H9 (cell line): ENCODE measurements around the gene C1orf21. TPM values are rescaled to one million over a fixed set of nuclear protein-coding genes. Genes with fewer than 3 reads are reported as not detected.
A peak's percentile ranks its signal among the peaks of the same experiment; 100 is the strongest.

Experiments
- DNase-seq: peaks from one replicate; pipeline ENCODE4 v3.0.0-alpha.2; 2017
- H2AFZ ChIP-seq: one replicate; pipeline ENCODE4 v1.6.1; 2013; ENCODE audit warnings: mild to moderate bottlenecking, low read length, control low read depth, moderate library complexity
- H2AK5ac ChIP-seq: 2 replicates; pipeline ENCODE4 v1.6.1; 2013; ENCODE audit warnings: low read length, control low read depth, mixed read lengths; ENCODE audit not compliant: insufficient read length
- H2BK120ac ChIP-seq: one replicate; pipeline ENCODE4 v1.6.1; 2013; ENCODE audit warnings: low read depth, mild to moderate bottlenecking, low read length, control low read depth, inconsistent platforms; ENCODE audit not compliant: poor library complexity, severe bottlenecking
- H2BK12ac ChIP-seq: 2 replicates; pipeline ENCODE4 v1.6.1; 2013; ENCODE audit warnings: low read length, control low read depth, mixed read lengths, low read depth; ENCODE audit not compliant: insufficient read length
- H2BK15ac ChIP-seq: 2 replicates; pipeline ENCODE4 v1.6.1; 2013; ENCODE audit warnings: low read depth, low read length, control low read depth
- H2BK20ac ChIP-seq: one replicate; pipeline ENCODE4 v1.6.1; 2013; ENCODE audit warnings: low read depth, mild to moderate bottlenecking, low read length, control low read depth, inconsistent platforms; ENCODE audit not compliant: poor library complexity, severe bottlenecking
- H2BK5ac ChIP-seq: 2 replicates; pipeline ENCODE4 v1.6.1; 2013; ENCODE audit warnings: low read length, control low read depth, mixed read lengths; ENCODE audit not compliant: insufficient read length
- H3K14ac ChIP-seq: 2 replicates; pipeline ENCODE4 v1.6.1; 2013; ENCODE audit warnings: low read length, control low read depth; ENCODE audit not compliant: insufficient read depth
- H3K18ac ChIP-seq: 2 replicates; pipeline ENCODE4 v1.6.1; 2013; ENCODE audit warnings: low read depth, mild to moderate bottlenecking, mixed read lengths, low read length, control low read depth; ENCODE audit not compliant: insufficient read length
- H3K23ac ChIP-seq: 2 replicates; pipeline ENCODE4 v1.6.1; 2013; ENCODE audit warnings: low read length, control low read depth, mixed read lengths, low read depth; ENCODE audit not compliant: insufficient read length
- H3K23me2 ChIP-seq: 2 replicates; pipeline ENCODE4 v1.6.1; 2013; ENCODE audit warnings: low read depth, mild to moderate bottlenecking, mixed read lengths, low read length, control low read depth; ENCODE audit not compliant: insufficient read length, poor library complexity, severe bottlenecking
- H3K27ac ChIP-seq: 2 replicates; pipeline ENCODE4 v1.5.1; 2013; ENCODE audit warnings: low read length, control low read depth, mixed read lengths, low read depth; ENCODE audit not compliant: insufficient read length
- H3K27me3 ChIP-seq: 2 replicates; pipeline ENCODE4 v1.6.1; 2013; ENCODE audit warnings: low read length, control low read depth, inconsistent platforms; ENCODE audit not compliant: insufficient read depth
- H3K4ac ChIP-seq: 2 replicates; pipeline ENCODE4 v1.6.1; 2013; ENCODE audit warnings: low read depth, mild to moderate bottlenecking, control low read depth, inconsistent platforms, low read length, moderate library complexity
- H3K4me1 ChIP-seq: 2 replicates; pipeline ENCODE4 v1.6.1; 2013; ENCODE audit warnings: low read length, control low read depth, inconsistent platforms; ENCODE audit not compliant: insufficient read depth
- H3K4me2 ChIP-seq: 2 replicates; pipeline ENCODE4 v1.6.1; 2013; ENCODE audit warnings: low read length, control low read depth, mixed read lengths; ENCODE audit not compliant: insufficient read length, insufficient read depth
- H3K56ac ChIP-seq: 2 replicates; pipeline ENCODE4 v1.6.1; 2013; ENCODE audit warnings: low read depth, mild to moderate bottlenecking, mixed read lengths, low read length, control low read depth; ENCODE audit not compliant: insufficient read length
- H3K79me1 ChIP-seq: 2 replicates; pipeline ENCODE4 v1.6.1; 2013; ENCODE audit warnings: low read depth, mild to moderate bottlenecking, moderate library complexity, low read length, control low read depth, inconsistent platforms; ENCODE audit not compliant: insufficient read depth, poor library complexity, severe bottlenecking
- H3K79me2 ChIP-seq: 2 replicates; pipeline ENCODE4 v1.6.1; 2013; ENCODE audit warnings: low read length, control low read depth, inconsistent platforms; ENCODE audit not compliant: insufficient read depth
- H3K9ac ChIP-seq: 2 replicates; pipeline ENCODE4 v1.6.1; 2013; ENCODE audit warnings: low read length, control low read depth, mixed read lengths; ENCODE audit not compliant: insufficient read length; ENCODE audit errors: extremely low read depth
- H3K9me3 ChIP-seq: one replicate; pipeline ENCODE4 v1.6.1; 2013; ENCODE audit warnings: low read depth, low read length, inconsistent platforms; ENCODE audit not compliant: control insufficient read depth
- H3T11ph ChIP-seq: one replicate; pipeline ENCODE4 v1.6.1; 2013; ENCODE audit warnings: mild to moderate bottlenecking, low read length, control low read depth, inconsistent platforms
- H4K20me1 ChIP-seq: one replicate; pipeline ENCODE4 v1.6.1; 2013; ENCODE audit not compliant: control insufficient read depth, insufficient read length, insufficient read depth
- H4K5ac ChIP-seq: 2 replicates; pipeline ENCODE4 v1.6.1; 2013; ENCODE audit warnings: low read depth, mild to moderate bottlenecking, mixed read lengths, low read length, control low read depth; ENCODE audit not compliant: insufficient read length
- H4K8ac ChIP-seq: replicated peaks from 2 replicates; pipeline ENCODE4 v1.6.1; 2013; ENCODE audit warnings: low read length, control low read depth, mixed read lengths, low read depth; ENCODE audit not compliant: insufficient read length
- H4K91ac ChIP-seq: 2 replicates; pipeline ENCODE4 v1.6.1; 2013; ENCODE audit warnings: low read depth, mild to moderate bottlenecking, moderate library complexity, mixed read lengths, low read length, control low read depth; ENCODE audit not compliant: insufficient read length
- H3K27ac Mint-ChIP-seq, 3 experiments: 2 replicates in 2 of 3; 3 replicates in 1 of 3; pipeline ENCODE4 v1.8.0; 2020 to 2021; ENCODE audit warnings: mixed read lengths in 3 of 3, mild to moderate bottlenecking in 1 of 3, moderate library complexity in 1 of 3
- H3K27me3 Mint-ChIP-seq: 2 replicates; pipeline ENCODE4 v1.8.0; 2021; ENCODE audit warnings: low read depth, mild to moderate bottlenecking, moderate library complexity, mixed read lengths
- H3K36me3 Mint-ChIP-seq, 3 experiments: 2 replicates in 2 of 3; 3 replicates in 1 of 3; pipeline ENCODE4 v1.8.0; 2020 to 2021; ENCODE audit warnings: low read depth in 3 of 3, mixed read lengths in 3 of 3; ENCODE audit not compliant: insufficient read depth in 1 of 3
- H3K4me1 Mint-ChIP-seq, 2 experiments: 2 replicates each; pipeline ENCODE4 v1.8.0; 2020; ENCODE audit warnings: mixed read lengths in 2 of 2
- H3K4me3 Mint-ChIP-seq, 2 experiments: 2 replicates in 1 of 2; 3 replicates in 1 of 2; pipeline ENCODE4 v1.8.0; 2020 to 2021; ENCODE audit warnings: mild to moderate bottlenecking in 2 of 2, mixed read lengths in 2 of 2, moderate library complexity in 1 of 2
- H3K9me3 Mint-ChIP-seq, 2 experiments: 2 replicates in 1 of 2; 3 replicates in 1 of 2; pipeline ENCODE4 v1.8.0; 2020; ENCODE audit warnings: mild to moderate bottlenecking in 2 of 2, mixed read lengths in 2 of 2, moderate library complexity in 1 of 2
- WGBS: extraction: QIAGEN DNeasy Blood & Tissue Kit; methylation state at CpG from one replicate; pipeline ENCODE4 v1.1.7; 2013; ENCODE audit warnings: missing lambda C conversion rate, low lambda C conversion rate, mixed read lengths; ENCODE audit not compliant: insufficient read length; ENCODE audit errors: extremely low coverage; 5-methylcytosine and 5-hydroxymethylcytosine counted together
- total RNA-seq: library from RNA; stranded (reverse); gene quantifications from 2 replicates; pipeline ENCODE4 v1.2.1, GENCODE V29; 2021
- TF ChIP-seq, protein P1 (sequence below): fragments of 200-600 bp; sonication (generic); conservative IDR thresholded peaks from 3 replicates; pipeline ENCODE4 v1.8.0; 2021; ENCODE audit warnings: antibody characterized with exemption, mild to moderate bottlenecking

The C1orf21 gene
- total RNA-seq, 1 experiment from 2014 or later: 36.0 TPM

DNA sequence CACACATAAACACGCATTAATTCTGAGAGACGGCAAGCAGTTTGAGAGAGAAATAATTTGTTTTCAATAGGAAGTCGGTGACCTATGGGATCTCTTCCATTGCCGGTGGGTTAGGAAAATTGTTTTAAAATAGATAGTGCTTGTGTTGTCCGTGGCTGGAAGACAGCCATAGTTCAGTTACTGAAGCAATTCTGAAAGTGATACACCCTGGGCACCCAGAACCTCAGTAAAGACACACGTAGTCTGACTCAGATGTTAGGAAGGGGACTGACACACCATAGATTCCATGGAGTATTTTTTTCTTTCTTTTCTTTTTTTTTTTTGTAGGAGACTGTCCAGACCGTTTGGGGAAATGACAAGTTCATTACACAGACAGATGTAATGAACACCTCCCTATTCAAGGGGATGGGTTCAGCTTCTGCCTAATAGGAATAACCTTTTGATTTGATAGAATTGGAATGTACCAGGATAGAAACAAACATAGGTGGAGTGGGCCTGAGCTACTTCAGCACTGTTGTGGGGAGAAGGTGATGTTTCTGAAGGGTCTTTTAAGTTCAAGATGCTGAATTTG lies 1.6 kb downstream of the C1orf21 start:
- Mint-ChIP-seq H3K9me3 (no peaks in the 10 kb centered on the region; a peak in 1 of 5 replicates), H3K27me3 (peaks cover 22% of the 10 kb centered on the region), H3K36me3 (peaks cover 0 to 9% (median 0%) of the 10 kb centered on the region in 3 experiments; a peak in 1 of 7 replicates), H3K4me3 (peak overlapping the region; percentile 81 to 91), H3K27ac (no peak overlapping the region), H3K4me1 (peaks cover 66 to 76% of the 10 kb centered on the region in 2 experiments)
- Histone ChIP-seq H4K20me1 (no peaks in the 10 kb centered on the region), H3K4me2 (peak overlapping the region; percentile 82), H2BK20ac (no peak overlapping the region), H2BK5ac (no peak overlapping the region), H3K79me1 (no peaks in the 10 kb centered on the region), H3K4me1 (peaks cover 13% of the 10 kb centered on the region; the same call in 1 of the 2 replicates), H3K27me3 (no peaks in the 10 kb centered on the region), H3K9ac (no peak overlapping the region), H3T11ph (no peak overlapping the region), H3K23ac (no peak overlapping the region), H3K14ac (no peak overlapping the region), H4K91ac (no peak overlapping the region), H3K56ac (no peak overlapping the region), H3K27ac (no peak overlapping the region), H2BK15ac (no peak overlapping the region), H2AK5ac (no peak overlapping the region), H3K79me2 (peaks cover 4% of the 10 kb centered on the region; the same call in 1 of the 2 replicates), H2AFZ (no peak overlapping the region), H3K4ac (no peak overlapping the region), H2BK120ac (no peak overlapping the region), H2BK12ac (no peak overlapping the region), H3K9me3 (no peaks in the 10 kb centered on the region), H4K5ac (no peak overlapping the region), H4K8ac (no peak overlapping the region), H3K23me2 (peaks cover 14% of the 10 kb centered on the region), H3K18ac (no peak overlapping the region)
- WGBS: no CpG with 5 or more reads among the region's 7 CpGs
- DNase-seq: no peak
- TF ChIP-seq, protein P1, sequence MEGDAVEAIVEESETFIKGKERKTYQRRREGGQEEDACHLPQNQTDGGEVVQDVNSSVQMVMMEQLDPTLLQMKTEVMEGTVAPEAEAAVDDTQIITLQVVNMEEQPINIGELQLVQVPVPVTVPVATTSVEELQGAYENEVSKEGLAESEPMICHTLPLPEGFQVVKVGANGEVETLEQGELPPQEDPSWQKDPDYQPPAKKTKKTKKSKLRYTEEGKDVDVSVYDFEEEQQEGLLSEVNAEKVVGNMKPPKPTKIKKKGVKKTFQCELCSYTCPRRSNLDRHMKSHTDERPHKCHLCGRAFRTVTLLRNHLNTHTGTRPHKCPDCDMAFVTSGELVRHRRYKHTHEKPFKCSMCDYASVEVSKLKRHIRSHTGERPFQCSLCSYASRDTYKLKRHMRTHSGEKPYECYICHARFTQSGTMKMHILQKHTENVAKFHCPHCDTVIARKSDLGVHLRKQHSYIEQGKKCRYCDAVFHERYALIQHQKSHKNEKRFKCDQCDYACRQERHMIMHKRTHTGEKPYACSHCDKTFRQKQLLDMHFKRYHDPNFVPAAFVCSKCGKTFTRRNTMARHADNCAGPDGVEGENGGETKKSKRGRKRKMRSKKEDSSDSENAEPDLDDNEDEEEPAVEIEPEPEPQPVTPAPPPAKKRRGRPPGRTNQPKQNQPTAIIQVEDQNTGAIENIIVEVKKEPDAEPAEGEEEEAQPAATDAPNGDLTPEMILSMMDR: no peak
